Neural cell (in vitro differentiated cells): ENCODE data around the gene GABBR2. TPM values are rescaled to one million over a fixed set of nuclear protein-coding genes. Genes with fewer than 3 reads are reported as not detected.

Experiments
- H2AFZ ChIP-seq: fragments of 200-600, 300-800 bp; sonication (generic), shearing (Covaris generic); 2 replicates; pipeline ENCODE4 v1.6.0; 2014; ENCODE audit warnings: low read depth, mild to moderate bottlenecking, antibody characterized with exemption, low read length, moderate library complexity
- H3F3A ChIP-seq: fragments of 200-600 bp; shearing (Covaris generic); 2 replicates; pipeline ENCODE4 v1.6.1; 2016; ENCODE audit warnings: mild to moderate bottlenecking, moderate library complexity, mixed read lengths, antibody characterized with exemption, low read length; ENCODE audit not compliant: insufficient read depth, poor library complexity, severe bottlenecking
- H3K27ac ChIP-seq: fragments of 200-600, 300-800 bp; sonication (generic), shearing (Covaris generic); 2 replicates; pipeline ENCODE4 v1.5.1; 2014; ENCODE audit warnings: mild to moderate bottlenecking, low read length, moderate library complexity
- H3K27me3 ChIP-seq: fragments of 300-800, 200-600 bp; sonication (generic), shearing (Covaris generic); 2 replicates; pipeline ENCODE4 v1.6.0; 2014; ENCODE audit warnings: mild to moderate bottlenecking, low read depth, low read length, moderate library complexity; ENCODE audit not compliant: insufficient read depth
- H3K36me3 ChIP-seq: fragments of 300-800, 200-600 bp; sonication (generic), shearing (Covaris generic); 2 replicates; pipeline ENCODE4 v1.5.1; 2014; ENCODE audit warnings: mild to moderate bottlenecking, antibody characterized with exemption, low read length, moderate library complexity; ENCODE audit not compliant: insufficient read depth
- H3K4me2 ChIP-seq: fragments of 300-800, 200-600 bp; sonication (generic), shearing (Covaris generic); 2 replicates; pipeline ENCODE4 v1.6.0; 2014; ENCODE audit warnings: mild to moderate bottlenecking, low read length
- H3K4me3 ChIP-seq: fragments of 300-800, 200-600 bp; sonication (generic), shearing (Covaris generic); 2 replicates; pipeline ENCODE4 v1.5.1; 2014; ENCODE audit warnings: mild to moderate bottlenecking, low read length, moderate library complexity
- H3K79me2 ChIP-seq: fragments of 200-600 bp; shearing (Covaris generic); replicated peaks from 2 replicates; pipeline ENCODE4 v1.6.0; 2014; ENCODE audit warnings: mild to moderate bottlenecking, low read length, moderate library complexity; ENCODE audit not compliant: insufficient read depth
- H3K9ac ChIP-seq: fragments of 300-800, 200-600 bp; sonication (generic), shearing (Covaris generic); 2 replicates; pipeline ENCODE4 v1.6.1; 2016; ENCODE audit warnings: mild to moderate bottlenecking, low read length, mixed read lengths
- H3K9me2 ChIP-seq: fragments of 200-600 bp; shearing (Covaris generic); 2 replicates; pipeline ENCODE4 v1.6.1; 2016; ENCODE audit warnings: mild to moderate bottlenecking, low read length, mixed read lengths; ENCODE audit not compliant: insufficient read depth
- H3K9me3 ChIP-seq: fragments of 200-600, 300-800 bp; sonication (generic), shearing (Covaris generic); 2 replicates; pipeline ENCODE4 v1.6.1; 2016; ENCODE audit warnings: mild to moderate bottlenecking, mixed run types, low read length, moderate library complexity, mixed read lengths
- H4K20me1 ChIP-seq: fragments of 200-600 bp; shearing (Covaris generic); 2 replicates; pipeline ENCODE4 v1.6.1; 2016; ENCODE audit warnings: mild to moderate bottlenecking, mixed run types; ENCODE audit not compliant: insufficient read depth
- EP300 ChIP-seq: fragments of 450-650 bp; conservative IDR thresholded peaks from 2 replicates; pipeline ENCODE4 v1.6.1; 2014; ENCODE audit warnings: antibody characterized with exemption, mild to moderate bottlenecking, moderate library complexity; ENCODE audit not compliant: poor library complexity, severe bottlenecking
- EZH2 ChIP-seq: fragments of 200-600, 300-800 bp; shearing (Covaris generic), sonication (generic); IDR thresholded peaks from 2 replicates; pipeline ENCODE4 v1.6.1; 2014; ENCODE audit warnings: antibody characterized with exemption, low read length, borderline replicate concordance, mild to moderate bottlenecking; ENCODE audit not compliant: insufficient read depth, poor library complexity, severe bottlenecking
- MXI1 ChIP-seq: fragments of 450-650 bp; conservative IDR thresholded peaks from 2 replicates; pipeline ENCODE4 v1.6.1; 2014; ENCODE audit warnings: antibody characterized with exemption, mild to moderate bottlenecking; ENCODE audit not compliant: poor library complexity, severe bottlenecking
- POLR2AphosphoS5 ChIP-seq: IDR thresholded peaks from 2 replicates; pipeline ENCODE4 v1.6.1; 2012
- RAD21 ChIP-seq: fragments of 450-650 bp; conservative IDR thresholded peaks from 2 replicates; pipeline ENCODE4 v1.6.1; 2014; ENCODE audit warnings: antibody characterized with exemption, mild to moderate bottlenecking, moderate library complexity
- SMC3 ChIP-seq: fragments of 450-650 bp; conservative IDR thresholded peaks from 2 replicates; pipeline ENCODE4 v1.6.1; 2014; ENCODE audit warnings: antibody characterized with exemption, mild to moderate bottlenecking, moderate library complexity; ENCODE audit not compliant: poor library complexity
- TAF1 ChIP-seq: IDR thresholded peaks from 2 replicates; pipeline ENCODE4 v1.6.1; 2012; ENCODE audit warnings: low read depth
- polyA plus RNA-seq: library from polyadenylated mRNA; depleted of rRNA; stranded (reverse); fragments of >200 nt; gene quantifications from 2 replicates; pipeline ENCODE4 v1.2.3, GENCODE V29; 2014
- TF ChIP-seq, protein P1 (sequence below): fragments of 450-650 bp; IDR thresholded peaks from 2 replicates; pipeline ENCODE4 v1.5.1; 2014; ENCODE audit warnings: antibody characterized with exemption, mild to moderate bottlenecking, moderate library complexity; ENCODE audit not compliant: poor library complexity, severe bottlenecking
- TF ChIP-seq, protein P2 (sequence below): IDR thresholded peaks from 2 replicates; pipeline ENCODE4 v1.6.1; 2012; ENCODE audit warnings: borderline replicate concordance

GABBR2 gene
- polyA plus RNA-seq, 1 donor from 2014 or later, result 7.1 TPM

DNA sequence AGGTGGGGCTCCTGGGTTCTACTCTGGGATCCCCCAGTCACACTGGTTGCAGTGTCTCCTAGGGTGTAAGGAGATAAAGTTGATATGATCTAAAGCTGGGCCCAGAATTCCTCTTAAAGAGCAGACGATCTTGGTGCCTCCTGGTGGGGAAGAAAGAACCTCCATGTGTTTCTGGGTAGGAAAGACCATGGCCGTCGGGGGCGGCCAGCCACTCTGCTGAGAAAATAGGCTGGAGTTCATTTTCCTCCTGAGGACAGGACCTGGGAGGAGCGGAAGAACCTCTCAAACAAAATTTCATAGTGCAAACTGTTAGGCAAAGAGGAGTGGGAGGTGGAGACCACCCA lies 289.5 kb downstream of the GABBR2 start:
- Histone ChIP-seq H3K27ac (no peak overlapping the region), H3K9me2 (no peaks in the 10 kb centered on the region), H3K9ac (no peak overlapping the region), H3K36me3 (no peaks in the 10 kb centered on the region), H4K20me1 (no peaks in the 10 kb centered on the region), H3K27me3 (no peaks in the 10 kb centered on the region), H2AFZ (no peak overlapping the region), H3K4me2 (no peak overlapping the region), H3K9me3 (no peaks in the 10 kb centered on the region), H3K4me3 (no peak overlapping the region), H3K79me2 (no peaks in the 10 kb centered on the region), H3F3A (no peaks in the 10 kb centered on the region)
- no peak for TF ChIP-seq RAD21
- TF ChIP-seq SMC3, result no peak

DNA sequence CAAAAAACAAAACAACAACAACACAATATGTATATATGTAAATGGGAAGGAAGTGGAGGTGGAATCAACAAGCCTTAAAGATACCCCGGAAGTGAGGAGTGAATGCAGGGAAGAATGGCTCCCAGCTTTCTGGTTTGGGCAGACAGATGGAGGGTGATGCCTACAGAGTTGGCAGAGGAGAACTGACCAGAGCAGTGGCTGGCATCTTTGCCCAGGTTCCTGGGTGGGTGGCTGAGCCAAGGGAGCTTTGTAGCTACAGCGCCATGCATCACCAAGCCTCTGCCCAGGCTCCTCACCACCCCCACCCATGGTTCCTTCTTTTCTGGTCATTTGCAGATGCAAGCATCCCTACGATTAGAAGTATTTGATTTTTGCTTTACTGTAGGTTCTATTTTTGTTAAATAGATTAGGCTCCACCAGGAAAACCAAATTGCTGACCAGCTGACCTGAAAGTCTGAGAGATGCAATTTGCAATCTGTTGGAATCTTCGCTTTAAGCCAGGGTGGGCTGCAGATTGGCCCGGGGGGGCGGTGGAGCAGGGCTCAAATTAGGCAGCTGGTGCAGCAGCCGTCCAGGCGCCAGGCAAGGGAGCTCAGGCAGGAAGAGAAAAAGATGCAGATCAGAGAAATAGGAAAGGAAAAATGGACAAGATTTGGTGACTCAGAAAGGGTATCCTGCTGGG lies 290.0 kb downstream of the GABBR2 start:
- no peaks in the 10 kb centered on the region for H3K27me3 ChIP-seq
- no peaks in the 10 kb centered on the region for H3K36me3 ChIP-seq
- no peaks in the 10 kb centered on the region for H3K9me3 ChIP-seq
- no peak overlapping the region for H3K4me2 ChIP-seq
- TF ChIP-seq, protein P1, sequence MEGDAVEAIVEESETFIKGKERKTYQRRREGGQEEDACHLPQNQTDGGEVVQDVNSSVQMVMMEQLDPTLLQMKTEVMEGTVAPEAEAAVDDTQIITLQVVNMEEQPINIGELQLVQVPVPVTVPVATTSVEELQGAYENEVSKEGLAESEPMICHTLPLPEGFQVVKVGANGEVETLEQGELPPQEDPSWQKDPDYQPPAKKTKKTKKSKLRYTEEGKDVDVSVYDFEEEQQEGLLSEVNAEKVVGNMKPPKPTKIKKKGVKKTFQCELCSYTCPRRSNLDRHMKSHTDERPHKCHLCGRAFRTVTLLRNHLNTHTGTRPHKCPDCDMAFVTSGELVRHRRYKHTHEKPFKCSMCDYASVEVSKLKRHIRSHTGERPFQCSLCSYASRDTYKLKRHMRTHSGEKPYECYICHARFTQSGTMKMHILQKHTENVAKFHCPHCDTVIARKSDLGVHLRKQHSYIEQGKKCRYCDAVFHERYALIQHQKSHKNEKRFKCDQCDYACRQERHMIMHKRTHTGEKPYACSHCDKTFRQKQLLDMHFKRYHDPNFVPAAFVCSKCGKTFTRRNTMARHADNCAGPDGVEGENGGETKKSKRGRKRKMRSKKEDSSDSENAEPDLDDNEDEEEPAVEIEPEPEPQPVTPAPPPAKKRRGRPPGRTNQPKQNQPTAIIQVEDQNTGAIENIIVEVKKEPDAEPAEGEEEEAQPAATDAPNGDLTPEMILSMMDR, result no peak
- TF ChIP-seq MXI1 (no peak), EP300 (no peak)
- no peak overlapping the region for H3K9ac ChIP-seq
- no peak overlapping the region for H3K4me3 ChIP-seq
- no peak overlapping the region for H2AFZ ChIP-seq
- no peaks in the 10 kb centered on the region for H3K9me2 ChIP-seq
- no peaks in the 10 kb centered on the region for H4K20me1 ChIP-seq
- no peaks in the 10 kb centered on the region for H3K79me2 ChIP-seq
- no peak overlapping the region for H3K27ac ChIP-seq
- no peaks in the 10 kb centered on the region for H3F3A ChIP-seq

DNA sequence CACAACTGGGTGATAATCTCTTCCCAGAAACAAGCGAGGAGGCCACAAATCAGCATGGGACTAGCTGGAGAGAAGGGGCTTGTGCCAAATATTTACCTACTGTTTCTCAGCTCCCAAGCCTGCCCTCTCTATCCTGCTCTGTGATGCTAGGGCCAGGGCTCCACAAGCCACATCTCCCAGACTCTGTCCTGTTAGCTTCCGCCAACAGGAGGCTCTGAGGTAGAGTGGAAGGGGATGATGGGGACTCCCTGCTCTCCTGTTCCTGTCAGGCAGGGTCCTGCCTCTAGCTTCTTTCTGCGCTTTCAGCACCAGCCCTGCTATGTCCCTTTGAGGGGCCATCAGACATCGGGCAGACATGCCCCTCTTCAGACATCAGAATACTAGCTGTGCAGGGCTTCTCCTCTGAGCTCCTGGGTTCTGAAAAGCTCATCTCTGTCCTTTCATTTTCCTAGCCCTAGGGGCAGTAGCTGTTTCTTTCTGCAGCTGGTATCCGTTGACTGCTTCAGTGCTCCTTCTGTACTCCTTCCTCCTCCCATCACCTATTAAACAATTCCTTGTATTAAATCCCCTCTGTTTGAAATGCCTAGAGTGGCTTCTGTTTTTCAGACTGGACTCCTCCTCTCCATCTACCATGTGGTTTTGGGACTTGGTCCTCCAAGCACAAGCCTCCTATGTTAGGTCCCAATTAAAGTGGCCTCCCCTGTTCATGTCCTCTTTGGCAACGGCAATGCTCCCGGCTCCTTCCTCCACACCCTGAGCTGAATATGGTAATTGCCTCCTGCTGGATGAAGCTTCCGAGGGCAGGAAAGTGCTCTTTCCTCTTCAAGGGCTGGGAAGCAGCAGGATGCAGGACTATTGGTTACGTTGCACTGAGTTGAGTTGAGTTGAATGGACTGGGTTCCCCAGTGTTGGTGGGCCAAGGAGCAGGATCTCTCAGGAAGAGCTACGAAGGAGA lies 292.2 kb downstream of the GABBR2 start:
- H2AFZ ChIP-seq, result no peak overlapping the region
- no peaks in the 10 kb centered on the region for H4K20me1 ChIP-seq
- H3K9ac ChIP-seq, result no peak overlapping the region
- no peaks in the 10 kb centered on the region for H3K27me3 ChIP-seq
- no peaks in the 10 kb centered on the region for H3K9me3 ChIP-seq
- no peaks in the 10 kb centered on the region for H3F3A ChIP-seq
- TF ChIP-seq POLR2AphosphoS5, result no peak
- no peak for TF ChIP-seq TAF1
- no peak for TF ChIP-seq RAD21
- TF ChIP-seq, protein P2, sequence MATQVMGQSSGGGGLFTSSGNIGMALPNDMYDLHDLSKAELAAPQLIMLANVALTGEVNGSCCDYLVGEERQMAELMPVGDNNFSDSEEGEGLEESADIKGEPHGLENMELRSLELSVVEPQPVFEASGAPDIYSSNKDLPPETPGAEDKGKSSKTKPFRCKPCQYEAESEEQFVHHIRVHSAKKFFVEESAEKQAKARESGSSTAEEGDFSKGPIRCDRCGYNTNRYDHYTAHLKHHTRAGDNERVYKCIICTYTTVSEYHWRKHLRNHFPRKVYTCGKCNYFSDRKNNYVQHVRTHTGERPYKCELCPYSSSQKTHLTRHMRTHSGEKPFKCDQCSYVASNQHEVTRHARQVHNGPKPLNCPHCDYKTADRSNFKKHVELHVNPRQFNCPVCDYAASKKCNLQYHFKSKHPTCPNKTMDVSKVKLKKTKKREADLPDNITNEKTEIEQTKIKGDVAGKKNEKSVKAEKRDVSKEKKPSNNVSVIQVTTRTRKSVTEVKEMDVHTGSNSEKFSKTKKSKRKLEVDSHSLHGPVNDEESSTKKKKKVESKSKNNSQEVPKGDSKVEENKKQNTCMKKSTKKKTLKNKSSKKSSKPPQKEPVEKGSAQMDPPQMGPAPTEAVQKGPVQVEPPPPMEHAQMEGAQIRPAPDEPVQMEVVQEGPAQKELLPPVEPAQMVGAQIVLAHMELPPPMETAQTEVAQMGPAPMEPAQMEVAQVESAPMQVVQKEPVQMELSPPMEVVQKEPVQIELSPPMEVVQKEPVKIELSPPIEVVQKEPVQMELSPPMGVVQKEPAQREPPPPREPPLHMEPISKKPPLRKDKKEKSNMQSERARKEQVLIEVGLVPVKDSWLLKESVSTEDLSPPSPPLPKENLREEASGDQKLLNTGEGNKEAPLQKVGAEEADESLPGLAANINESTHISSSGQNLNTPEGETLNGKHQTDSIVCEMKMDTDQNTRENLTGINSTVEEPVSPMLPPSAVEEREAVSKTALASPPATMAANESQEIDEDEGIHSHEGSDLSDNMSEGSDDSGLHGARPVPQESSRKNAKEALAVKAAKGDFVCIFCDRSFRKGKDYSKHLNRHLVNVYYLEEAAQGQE, result no peak
- TF ChIP-seq EZH2, result no peak
- TF ChIP-seq MXI1, result no peak
- no peak for TF ChIP-seq SMC3
- TF ChIP-seq, protein P1, result no peak
- TF ChIP-seq EP300, result no peak
- no peak overlapping the region for H3K4me2 ChIP-seq
- H3K27ac ChIP-seq, result no peak overlapping the region
- H3K9me2 ChIP-seq, result no peaks in the 10 kb centered on the region
- H3K79me2 ChIP-seq, result no peaks in the 10 kb centered on the region
- no peaks in the 10 kb centered on the region for H3K36me3 ChIP-seq
- H3K4me3 ChIP-seq, result no peak overlapping the region
